Smooth muscle cell (in vitro differentiated cells): ENCODE measurements around the gene RNASE11. TPM values are rescaled to one million over a fixed set of nuclear protein-coding genes. Genes with fewer than 3 reads are reported as not detected.

ENCODE experiments used
- DNase-seq: peaks from one replicate; lab custom pipeline; 2025; ENCODE audit not compliant: unreplicated experiment; lab: John Stamatoyannopoulos, UW
- H2AFZ ChIP-seq: fragments of 200-600 bp; sonication (generic); 2 replicates; pipeline ENCODE4 v1.6.0; 2016; ENCODE audit warnings: antibody characterized with exemption, low read depth, mild to moderate bottlenecking
- H3F3A ChIP-seq: fragments of 200-600 bp; sonication (generic); 2 replicates; pipeline ENCODE4 v1.6.0; 2017; ENCODE audit warnings: antibody characterized with exemption, low read depth
- H3K27ac ChIP-seq: fragments of 200-600 bp; sonication (generic); 2 replicates; pipeline ENCODE4 v1.5.1; 2016; ENCODE audit warnings: low read depth, mild to moderate bottlenecking
- H3K27me3 ChIP-seq: fragments of 200-600 bp; sonication (generic); 2 replicates; pipeline ENCODE4 v1.6.1; 2016; ENCODE audit warnings: low read depth, mild to moderate bottlenecking
- H3K36me3 ChIP-seq: fragments of 200-600 bp; sonication (generic); 2 replicates; pipeline ENCODE4 v1.5.1; 2016; ENCODE audit warnings: low read depth
- H3K4me1 ChIP-seq: fragments of 200-600 bp; sonication (generic); 2 replicates; pipeline ENCODE4 v1.5.1; 2016; ENCODE audit warnings: low read depth
- H3K4me2 ChIP-seq: fragments of 200-600 bp; sonication (generic); 2 replicates; pipeline ENCODE4 v1.6.0; 2016; ENCODE audit warnings: mild to moderate bottlenecking
- H3K4me3 ChIP-seq: fragments of 200-600 bp; sonication (generic); 2 replicates; pipeline ENCODE4 v1.5.1; 2016; ENCODE audit warnings: mild to moderate bottlenecking
- H3K79me2 ChIP-seq: fragments of 200-600 bp; sonication (generic); 2 replicates; pipeline ENCODE4 v1.6.0; 2016; ENCODE audit warnings: low read depth, mild to moderate bottlenecking
- H3K9ac ChIP-seq: fragments of 200-600 bp; sonication (generic); 2 replicates; pipeline ENCODE4 v1.6.0; 2016; ENCODE audit warnings: low read depth
- H3K9me3 ChIP-seq: fragments of 200-600 bp; sonication (generic); replicated peaks from 2 replicates; pipeline ENCODE4 v1.5.1; 2016; ENCODE audit warnings: low read depth
- H4K20me1 ChIP-seq: fragments of 200-600 bp; sonication (generic); 2 replicates; pipeline ENCODE4 v1.6.0; 2016; ENCODE audit warnings: low read depth
- CTCF ChIP-seq: fragments of 200-600 bp; sonication (generic); IDR thresholded peaks from 2 replicates; pipeline ENCODE4 v1.5.1; 2017; ENCODE audit warnings: borderline replicate concordance, mild to moderate bottlenecking, antibody characterized with exemption; ENCODE audit not compliant: insufficient read depth, poor library complexity, severe bottlenecking
- WGBS: methylation state at CpG from one replicate; pipeline ENCODE4 v1.1.7; 2016; ENCODE audit warnings: low lambda C conversion rate; 5-methylcytosine and 5-hydroxymethylcytosine counted together
- polyA plus RNA-seq: library from polyadenylated mRNA; unstranded; fragments of >200 nt; fragmentation: Nextera tagmentation; extraction: Ambion mirVana; gene quantifications from 2 replicates; pipeline ENCODE4 v1.2.1, GENCODE V29; 2016
- total RNA-seq: library from RNA; depleted of rRNA; stranded (reverse); fragments of >200 nt; gene quantifications from 2 replicates; pipeline ENCODE4 v1.2.3, GENCODE V29; 2014

Gene RNASE11
- total and polyA plus RNA-seq, 2 experiments from 2014 or later = not detected

GRCh38 chr14:20631880-20632389, 44.1 kb upstream of the RNASE11 start:
- no peaks in the 10 kb centered on the region for H3K79me2 ChIP-seq
- H2AFZ ChIP-seq = peak overlapping the region; percentile 57
- H3K9me3 ChIP-seq = no peaks in the 10 kb centered on the region
- no peak overlapping the region for H3K9ac ChIP-seq
- peak; percentile 30 for DNase-seq
- H3K4me3 ChIP-seq = peak overlapping the region; percentile 51
- H3K27me3 ChIP-seq = peaks cover 18% of the 10 kb centered on the region
- no peaks in the 10 kb centered on the region for H3K36me3 ChIP-seq
- H3K4me1 ChIP-seq = peaks cover 14% of the 10 kb centered on the region
- H3K27ac ChIP-seq = no peak overlapping the region
- WGBS = 2% methylated on average over 18 of the region's 18 CpGs
- H4K20me1 ChIP-seq = no peaks in the 10 kb centered on the region
- peak overlapping the region; percentile 93 for H3K4me2 ChIP-seq
- H3F3A ChIP-seq = peaks cover 5% of the 10 kb centered on the region
- no peak for TF ChIP-seq CTCF

GRCh38 chr14:20631023-20631879, 43.5 kb upstream of the RNASE11 start:
- Histone ChIP-seq H3K4me1 (peaks cover 14% of the 10 kb centered on the region), H3K4me3 (peak overlapping the region; percentile 51), H3K27ac (no peak overlapping the region), H3K27me3 (peaks cover 18% of the 10 kb centered on the region), H3F3A (peaks cover 7% of the 10 kb centered on the region), H3K4me2 (peak overlapping the region; percentile 93), H2AFZ (peak overlapping the region; percentile 57), H3K79me2 (no peaks in the 10 kb centered on the region), H3K36me3 (no peaks in the 10 kb centered on the region), H4K20me1 (no peaks in the 10 kb centered on the region), H3K9me3 (no peaks in the 10 kb centered on the region), H3K9ac (no peak overlapping the region)
- no peak for TF ChIP-seq CTCF
- 2% methylated on average over 19 of the region's 19 CpGs for WGBS
- no peak for DNase-seq

DNA sequence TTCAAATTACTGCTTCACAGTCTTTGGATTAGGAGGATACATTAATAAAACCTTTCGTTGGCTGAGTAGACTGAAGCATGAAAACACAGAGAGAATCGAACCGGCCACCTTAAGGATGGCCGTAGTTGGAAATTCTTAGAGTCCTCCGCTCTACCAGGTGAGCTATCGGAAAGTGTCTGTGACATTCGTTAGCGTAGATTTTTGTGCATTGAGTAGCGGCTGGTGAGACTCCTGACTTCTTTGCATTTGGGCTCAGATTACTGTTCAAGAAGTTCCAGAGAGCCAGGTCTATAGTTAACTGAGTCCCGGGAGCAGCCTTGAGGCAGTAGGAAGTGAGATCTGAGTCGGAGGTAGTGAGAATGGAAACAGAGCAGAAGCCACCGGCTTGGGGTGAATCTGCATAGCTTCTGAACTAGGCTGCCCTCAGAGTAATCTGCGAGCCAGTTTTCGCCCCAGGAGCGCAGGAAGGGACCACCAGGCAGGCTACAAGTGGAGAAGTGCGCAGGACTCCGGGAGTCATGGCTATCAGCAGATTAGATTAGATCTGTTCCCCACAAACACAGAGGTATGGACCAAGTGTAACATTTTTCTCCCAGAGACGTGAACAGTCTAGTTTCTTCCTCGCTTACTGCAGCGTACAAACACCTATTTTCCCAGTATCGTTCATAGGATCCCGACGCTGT, 42.7 kb upstream of the RNASE11 start:
- no peak for TF ChIP-seq CTCF

More for the DNA sequence above, 42.7 kb upstream of the RNASE11 start:
- H3K79me2 ChIP-seq = no peaks in the 10 kb centered on the region
- H4K20me1 ChIP-seq = no peaks in the 10 kb centered on the region
- H3K4me1 ChIP-seq = peaks cover 17% of the 10 kb centered on the region
- peaks cover 10% of the 10 kb centered on the region for H3F3A ChIP-seq
- no peak overlapping the region for H3K27ac ChIP-seq
- no peak for DNase-seq
- peaks cover 18% of the 10 kb centered on the region for H3K27me3 ChIP-seq
- peak overlapping the region; percentile 22 for H2AFZ ChIP-seq
- WGBS = 1% methylated on average over 23 of the region's 23 CpGs
- no peaks in the 10 kb centered on the region for H3K36me3 ChIP-seq
- H3K4me2 ChIP-seq = peak overlapping the region; percentile 93
- H3K9ac ChIP-seq = no peak overlapping the region
- H3K9me3 ChIP-seq = no peaks in the 10 kb centered on the region
- H3K4me3 ChIP-seq = peak overlapping the region; percentile 51
